Measurements from ENCODE around the gene ARRDC5.
"Not testable (repeated sequence)": the region's sequence is repeated elsewhere in the genome, so short reads cannot be mapped to it uniquely, and the experiment has no call there.

ARRDC5 gene

GRCh38 chr19:4902796-4903195 is at the start of gene ARRDC5:
Gene ARRDC5, minus strand, starts transcription at chr19:4902896. Its CDS starts 71 bp downstream, at chr19:4902825.
- no peak for DNase-seq

- DNase-seq, result no peak
Measured at GRCh38 chr19:4951656-4952055, 49.0 kb upstream of the ARRDC5 start.

GRCh38 chr19:4950650-4951049 is 48.0 kb upstream of the ARRDC5 start:
- DNase-seq, result not testable (repeated sequence)

GRCh38 chr19:4941638-4942169 is 39.0 kb upstream of the ARRDC5 start:
- DNase-seq, result not testable (repeated sequence)

- no peak for DNase-seq
Measured at GRCh38 chr19:4939466-4939865, 36.8 kb upstream of the ARRDC5 start.

GRCh38 chr19:4938461-4938860 is 35.8 kb upstream of the ARRDC5 start:
- DNase-seq, result not testable (repeated sequence)

GRCh38 chr19:4937060-4937459 is 34.4 kb upstream of the ARRDC5 start:
- no peak for DNase-seq

GRCh38 chr19:4935444-4935843 is 32.7 kb upstream of the ARRDC5 start:
- DNase-seq, result no peak

- no peak for DNase-seq
Measured at GRCh38 chr19:4933528-4933927, 30.8 kb upstream of the ARRDC5 start.

- DNase-seq, result no peak
Measured at GRCh38 chr19:4932711-4933110, 30.0 kb upstream of the ARRDC5 start.

- no peak for DNase-seq
Measured at GRCh38 chr19:4930664-4931063, 28.0 kb upstream of the ARRDC5 start.

GRCh38 chr19:4929186-4929585 is 26.5 kb upstream of the ARRDC5 start:
- no peak for DNase-seq

GRCh38 chr19:4923276-4923747 is 20.6 kb upstream of the ARRDC5 start:
- DNase-seq, result no peak

- no peak for DNase-seq
Measured at GRCh38 chr19:4922530-4923275, 20.0 kb upstream of the ARRDC5 start.

GRCh38 chr19:4916292-4917082 is 13.8 kb upstream of the ARRDC5 start:
- DNase-seq, result peak; percentile 33

GRCh38 chr19:4914736-4915501 is 12.2 kb upstream of the ARRDC5 start:
- peak; percentile 81 for DNase-seq

- DNase-seq, result peak; percentile 25
Measured at GRCh38 chr19:4913996-4914735, 11.5 kb upstream of the ARRDC5 start.

GRCh38 chr19:4911786-4912672 is 9.3 kb upstream of the ARRDC5 start:
- peak; percentile 84 for DNase-seq

- DNase-seq, result no peak
Measured at GRCh38 chr19:4911314-4911713, 8.6 kb upstream of the ARRDC5 start.

- DNase-seq, result no peak
Measured at GRCh38 chr19:4910594-4911281, 8.0 kb upstream of the ARRDC5 start.
